HCT116 (cell line): Measurements from ENCODE around the gene UPF3A. TPM values are rescaled to one million over a fixed set of nuclear protein-coding genes. Genes with fewer than 3 reads are reported as not detected.

Experiments
- ATAC-seq: fragments of 200-7000 bp; cut with Tn5 transposase; 2 replicates; pipeline ENCODE4 v1.9.1; 2020; ENCODE audit warnings: mild to moderate bottlenecking, moderate library complexity
- BruUV-seq: library from RNA; stranded (reverse); fragments of 400-500 nt; replicated peaks from 2 replicates; lab custom pipeline; 2021; lab: Mats Ljungman, UMichigan
- CTCF ChIA-PET: fragments of 300-600 bp; sonication (Branson Sonifier 250); formaldehyde crosslinking; loops from one replicate; lab custom pipeline; 2021; ENCODE audit warnings: antibody characterized with exemption; lab: Charles Lee
- POLR2A ChIA-PET: fragments of 300-600, 350-600 bp; sonication (Branson Sonifier 250); formaldehyde crosslinking; loops from one replicate; lab custom pipeline; 2021; ENCODE audit warnings: antibody characterized with exemption; lab: Charles Lee
- RAD21 ChIA-PET, 2 experiments: fragments of 300-600 bp; sonication (Branson Sonifier 250); formaldehyde crosslinking; loops; one replicate each; lab custom pipeline; 2023; ENCODE audit warnings: low total read pairs in 2 of 2; ENCODE audit not compliant: uncharacterized antibody in 2 of 2, unreplicated experiment in 2 of 2, low non-redundant PET in 1 of 2; lab: Charles Lee
- DNase-seq: peaks from one replicate; pipeline ENCODE4 v3.0.0-alpha.2; 2010; ENCODE audit warnings: low read depth, low spot score
- H2AFZ ChIP-seq: fragments of 200-600 bp; shearing (Covaris generic), sonication (generic); 2 replicates; pipeline ENCODE4 v1.6.1; 2017; ENCODE audit warnings: low read depth, mixed run types, mixed read lengths, antibody characterized with exemption, low read length; ENCODE audit not compliant: poor library complexity, severe bottlenecking
- H3K27ac ChIP-seq: 2 replicates; pipeline ENCODE4 v1.5.1; 2012; ENCODE audit warnings: low read depth, low read length
- H3K27me3 ChIP-seq: fragments of 200-600 bp; sonication (generic); 2 replicates; pipeline ENCODE4 v1.6.1; 2016; ENCODE audit warnings: mixed run types, low read length, mixed read lengths; ENCODE audit not compliant: insufficient read depth
- H3K36me3 ChIP-seq, 2 experiments: fragments of 200-500 bp in 1 of 2; fragments of 200-600 bp in 1 of 2; sonication (Bioruptor generic) in 1 of 2; sonication (generic) in 1 of 2; 2 replicates each; pipeline versions ENCODE4 v1.5.1 to v1.6.1; 2014 to 2016; ENCODE audit warnings: low read length in 2 of 2, inconsistent platforms in 1 of 2, mixed read lengths in 1 of 2, mixed run types in 1 of 2; ENCODE audit not compliant: insufficient read depth in 2 of 2, control insufficient read depth in 1 of 2
- H3K4me1 ChIP-seq, 2 experiments: fragments of 200-600 bp in 1 of 2; sonication (generic) in 1 of 2; 2 replicates each; pipeline versions ENCODE4 v1.5.1 to v1.6.1; 2012 to 2017; ENCODE audit warnings: low read length in 2 of 2, inconsistent platforms in 1 of 2, mild to moderate bottlenecking in 1 of 2, mixed read lengths in 1 of 2, mixed run types in 1 of 2, moderate library complexity in 1 of 2; ENCODE audit not compliant: insufficient read depth in 2 of 2, control insufficient read depth in 1 of 2
- H3K4me2 ChIP-seq: fragments of 200-600 bp; sonication (generic); 2 replicates; pipeline ENCODE4 v1.6.1; 2017; ENCODE audit warnings: mixed run types, low read length, mixed read lengths
- H3K4me3 ChIP-seq, 2 experiments: fragments of 200-600 bp in 1 of 2; sonication (generic) in 1 of 2; replicated peaks in 1 of 2; 2 replicates each; pipeline ENCODE4 v1.5.1; 2011 to 2016; ENCODE audit warnings: low read length in 2 of 2, control low read depth in 1 of 2, low read depth in 1 of 2, mild to moderate bottlenecking in 1 of 2, mixed read lengths in 1 of 2, mixed run types in 1 of 2
- H3K79me2 ChIP-seq: fragments of 200-600 bp; sonication (generic); 2 replicates; pipeline ENCODE4 v1.6.1; 2017; ENCODE audit warnings: mild to moderate bottlenecking, mixed run types, low read length, moderate library complexity, mixed read lengths; ENCODE audit not compliant: insufficient read depth
- H3K9ac ChIP-seq: fragments of 200-600 bp; sonication (generic); 2 replicates; pipeline ENCODE4 v1.6.1; 2016; ENCODE audit warnings: low read length, mixed read lengths
- H3K9me2 ChIP-seq: fragments of 200-600 bp; sonication (generic), shearing (Covaris generic); 2 replicates; pipeline ENCODE4 v1.6.1; 2017; ENCODE audit warnings: mixed run types, mild to moderate bottlenecking, moderate library complexity; ENCODE audit not compliant: insufficient read depth
- H3K9me3 ChIP-seq, 2 experiments: fragments of 200-500 bp in 1 of 2; fragments of 200-600 bp in 1 of 2; sonication (Bioruptor generic) in 1 of 2; sonication (generic) in 1 of 2; 2 replicates each; pipeline ENCODE4 v1.6.1; 2014 to 2017; ENCODE audit warnings: low read length in 2 of 2, mixed read lengths in 2 of 2, inconsistent platforms in 1 of 2, low read depth in 1 of 2, mild to moderate bottlenecking in 1 of 2, mixed run types in 1 of 2, moderate library complexity in 1 of 2; ENCODE audit not compliant: control insufficient read depth in 1 of 2, insufficient read depth in 1 of 2
- H4K20me1 ChIP-seq: fragments of 200-600 bp; sonication (generic), shearing (Covaris generic); 2 replicates; pipeline ENCODE4 v1.6.1; 2017; ENCODE audit warnings: mixed run types, mild to moderate bottlenecking, moderate library complexity; ENCODE audit not compliant: insufficient read depth
- CBX3 ChIP-seq: IDR thresholded peaks from 2 replicates; pipeline ENCODE4 v1.6.1; 2012; ENCODE audit warnings: low read depth
- CEBPB ChIP-seq: IDR thresholded peaks from 2 replicates; pipeline ENCODE4 v1.6.1; 2012; ENCODE audit warnings: low read depth
- ELF1 ChIP-seq: IDR thresholded peaks from 2 replicates; pipeline ENCODE4 v1.6.1; 2012; ENCODE audit warnings: low read depth, borderline replicate concordance
- EZH2phosphoT487 ChIP-seq: fragments of 200-600 bp; IDR thresholded peaks from 2 replicates; pipeline ENCODE4 v1.6.1; 2018; ENCODE audit warnings: antibody characterized with exemption, borderline replicate concordance
- FOSL1 ChIP-seq: IDR thresholded peaks from 2 replicates; pipeline ENCODE4 v1.6.1; 2012; ENCODE audit warnings: low read depth
- JUND ChIP-seq: IDR thresholded peaks from 2 replicates; pipeline ENCODE4 v1.6.1; 2012
- RAD21 ChIP-seq: IDR thresholded peaks from 2 replicates; pipeline ENCODE4 v1.6.1; 2012; ENCODE audit warnings: low read depth, mild to moderate bottlenecking
- SIN3A ChIP-seq: IDR thresholded peaks from 2 replicates; pipeline ENCODE4 v1.6.1; 2012; ENCODE audit warnings: low read depth
- SP1 ChIP-seq: IDR thresholded peaks from 2 replicates; pipeline ENCODE4 v1.6.1; 2012; ENCODE audit warnings: low read depth
- SRF ChIP-seq: IDR thresholded peaks from 2 replicates; pipeline ENCODE4 v1.6.1; 2012; ENCODE audit warnings: low read depth
- YY1 ChIP-seq: IDR thresholded peaks from 2 replicates; pipeline ENCODE4 v1.6.1; 2011; ENCODE audit warnings: low read length, low read depth, moderate library complexity, mild to moderate bottlenecking; ENCODE audit not compliant: insufficient replicate concordance; ENCODE audit errors: extremely low read depth
- ZFX ChIP-seq: fragments of 450-650 bp; IDR thresholded peaks from 2 replicates; pipeline ENCODE4 v1.6.1; 2017
- intact Hi-C: fragments of 100-400 bp; cut with micrococcal nuclease; formaldehyde crosslinking; loops from 2 replicates; pipeline ENCODE4 v1.10.0; 2022
- total RNA-seq: library from RNA; stranded (reverse); gene quantifications from one replicate; pipeline ENCODE4 v1.2.1, GENCODE V29; 2021; ENCODE audit not compliant: unreplicated experiment
- TF ChIP-seq, protein P1 (sequence below), 3 experiments: fragments of 200-600 bp in 1 of 3; sonication (generic) in 1 of 3; IDR thresholded peaks in 2 of 3; conservative IDR thresholded peaks in 1 of 3; 2 replicates each; pipeline ENCODE4 v1.5.1; 2012 to 2017; ENCODE audit warnings: low read depth in 2 of 3, low read length in 2 of 3, antibody characterized with exemption in 1 of 3, borderline replicate concordance in 1 of 3, control low read depth in 1 of 3, mild to moderate bottlenecking in 1 of 3, mixed read lengths in 1 of 3, mixed run types in 1 of 3, moderate library complexity in 1 of 3; ENCODE audit not compliant: insufficient read depth in 1 of 3
- TF ChIP-seq, protein P2 (sequence below): IDR thresholded peaks from 2 replicates; pipeline ENCODE4 v1.6.1; 2011; ENCODE audit warnings: mild to moderate bottlenecking, low read length, moderate library complexity; ENCODE audit not compliant: insufficient replicate concordance; ENCODE audit errors: extremely low read depth

UPF3A gene
- total RNA-seq, 1 experiment from 2014 or later: 31.8 TPM

DNA sequence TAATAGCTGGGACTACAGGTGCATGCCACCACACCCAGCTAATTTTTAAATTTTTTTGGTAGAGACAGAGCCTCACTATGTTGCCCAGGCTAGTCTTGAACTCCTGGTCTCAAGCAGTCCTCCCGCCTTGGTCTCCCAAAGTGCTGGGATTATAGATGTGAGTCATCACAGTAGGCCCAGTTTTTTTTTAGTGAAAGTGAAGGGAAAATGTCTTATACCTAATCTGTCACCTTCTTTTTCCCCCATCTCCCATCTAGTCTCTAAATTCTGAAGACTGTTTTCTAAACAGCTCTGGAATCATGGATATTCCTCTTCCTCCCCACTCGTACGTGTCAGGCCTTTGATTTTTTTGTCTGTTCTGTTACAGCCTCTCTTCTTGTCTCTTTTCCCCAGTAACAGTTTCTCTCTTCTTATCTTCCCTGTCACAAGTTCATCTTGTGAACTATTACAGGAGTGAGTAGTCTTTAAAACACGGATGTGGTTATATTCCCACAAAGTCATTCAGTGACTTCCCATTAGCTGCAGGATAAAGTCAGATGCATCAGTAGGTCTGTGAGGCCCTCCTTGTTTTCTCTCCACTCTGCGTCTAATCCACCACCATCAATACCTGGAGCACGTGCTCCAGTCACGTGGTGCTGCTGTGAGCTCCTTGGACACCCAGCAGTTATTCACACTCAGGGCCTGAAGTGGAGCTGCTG is 43.8 kb upstream of the UPF3A start:
- Histone ChIP-seq H3K9me2 (no peaks in the 10 kb centered on the region), H4K20me1 (no peaks in the 10 kb centered on the region), H3K4me1 (peaks cover 2 to 11% of the 10 kb centered on the region in 2 experiments; a peak in 2 of 4 replicates), H2AFZ (no peak overlapping the region), H3K79me2 (peaks cover 28% of the 10 kb centered on the region), H3K9me3 (no peaks in the 10 kb centered on the region; a peak in 1 of 4 replicates), H3K27ac (no peak overlapping the region), H3K4me2 (no peak overlapping the region), H3K4me3 (no peak overlapping the region), H3K36me3 (peaks cover 31 to 46% of the 10 kb centered on the region in 2 experiments), H3K9ac (no peak overlapping the region), H3K27me3 (no peaks in the 10 kb centered on the region)
- intact Hi-C loops: no loop called here
- no peak for ATAC-seq
- ChIA-PET POLR2A (no interaction called here), RAD21 (no interaction called here), CTCF (no interaction called here)
- no peak for DNase-seq
- no TSS peak for BruUV-seq
- no peak for TF ChIP-seq JUND
- TF ChIP-seq CEBPB: no peak
- no peak for TF ChIP-seq FOSL1

DNA sequence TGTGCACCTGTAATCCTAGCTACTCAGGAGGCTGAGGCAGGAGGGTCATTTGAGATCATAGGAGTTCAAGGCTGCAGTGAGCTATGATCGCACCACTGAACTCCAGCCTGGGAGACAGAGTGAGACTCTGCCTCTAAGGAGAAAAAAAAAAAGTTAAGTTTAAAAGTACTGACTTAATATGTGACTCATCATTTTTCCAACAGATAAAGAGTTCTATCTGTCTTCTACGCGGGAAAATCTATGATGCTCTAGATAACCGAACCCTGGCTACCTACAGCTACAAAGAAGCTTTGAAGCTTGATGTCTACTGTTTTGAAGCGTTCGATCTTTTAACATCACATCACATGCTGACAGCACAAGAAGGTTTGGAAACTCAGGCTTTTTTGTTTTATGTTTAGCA is 39.5 kb upstream of the UPF3A start:
- no peak for DNase-seq
- RAD21 ChIA-PET: no interaction called here
- H2AFZ ChIP-seq: no peak overlapping the region
- H3K79me2 ChIP-seq: peaks cover 7% of the 10 kb centered on the region
- ATAC-seq: no peak
- intact Hi-C loops: no loop called here
- POLR2A ChIA-PET: no interaction called here
- no peaks in the 10 kb centered on the region for H3K9me2 ChIP-seq
- peaks cover 7% of the 10 kb centered on the region; the same call in 1 of the 2 replicates for H4K20me1 ChIP-seq
- TF ChIP-seq CEBPB (no peak), ELF1 (no peak), JUND (no peak), YY1 (no peak), SP1 (no peak), FOSL1 (no peak), SIN3A (no peak), ZFX (no peak), RAD21 (no peak), EZH2phosphoT487 (no peak), CBX3 (no peak), SRF (no peak)
- TF ChIP-seq, protein P1, sequence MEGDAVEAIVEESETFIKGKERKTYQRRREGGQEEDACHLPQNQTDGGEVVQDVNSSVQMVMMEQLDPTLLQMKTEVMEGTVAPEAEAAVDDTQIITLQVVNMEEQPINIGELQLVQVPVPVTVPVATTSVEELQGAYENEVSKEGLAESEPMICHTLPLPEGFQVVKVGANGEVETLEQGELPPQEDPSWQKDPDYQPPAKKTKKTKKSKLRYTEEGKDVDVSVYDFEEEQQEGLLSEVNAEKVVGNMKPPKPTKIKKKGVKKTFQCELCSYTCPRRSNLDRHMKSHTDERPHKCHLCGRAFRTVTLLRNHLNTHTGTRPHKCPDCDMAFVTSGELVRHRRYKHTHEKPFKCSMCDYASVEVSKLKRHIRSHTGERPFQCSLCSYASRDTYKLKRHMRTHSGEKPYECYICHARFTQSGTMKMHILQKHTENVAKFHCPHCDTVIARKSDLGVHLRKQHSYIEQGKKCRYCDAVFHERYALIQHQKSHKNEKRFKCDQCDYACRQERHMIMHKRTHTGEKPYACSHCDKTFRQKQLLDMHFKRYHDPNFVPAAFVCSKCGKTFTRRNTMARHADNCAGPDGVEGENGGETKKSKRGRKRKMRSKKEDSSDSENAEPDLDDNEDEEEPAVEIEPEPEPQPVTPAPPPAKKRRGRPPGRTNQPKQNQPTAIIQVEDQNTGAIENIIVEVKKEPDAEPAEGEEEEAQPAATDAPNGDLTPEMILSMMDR (IDR thresholded peaks at IDR 0.05 in 2 of 3, conservative IDR thresholded peaks at IDR 0.05 in 1 of 3; ENCODE audit: borderline replicate concordance in 1 of 3, insufficient read depth in 1 of 3, low read depth in 2 of 3, low read length in 2 of 3): no peak
- TF ChIP-seq, protein P2, sequence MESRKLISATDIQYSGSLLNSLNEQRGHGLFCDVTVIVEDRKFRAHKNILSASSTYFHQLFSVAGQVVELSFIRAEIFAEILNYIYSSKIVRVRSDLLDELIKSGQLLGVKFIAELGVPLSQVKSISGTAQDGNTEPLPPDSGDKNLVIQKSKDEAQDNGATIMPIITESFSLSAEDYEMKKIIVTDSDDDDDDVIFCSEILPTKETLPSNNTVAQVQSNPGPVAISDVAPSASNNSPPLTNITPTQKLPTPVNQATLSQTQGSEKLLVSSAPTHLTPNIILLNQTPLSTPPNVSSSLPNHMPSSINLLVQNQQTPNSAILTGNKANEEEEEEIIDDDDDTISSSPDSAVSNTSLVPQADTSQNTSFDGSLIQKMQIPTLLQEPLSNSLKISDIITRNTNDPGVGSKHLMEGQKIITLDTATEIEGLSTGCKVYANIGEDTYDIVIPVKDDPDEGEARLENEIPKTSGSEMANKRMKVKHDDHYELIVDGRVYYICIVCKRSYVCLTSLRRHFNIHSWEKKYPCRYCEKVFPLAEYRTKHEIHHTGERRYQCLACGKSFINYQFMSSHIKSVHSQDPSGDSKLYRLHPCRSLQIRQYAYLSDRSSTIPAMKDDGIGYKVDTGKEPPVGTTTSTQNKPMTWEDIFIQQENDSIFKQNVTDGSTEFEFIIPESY: no peak
- no peak overlapping the region for H3K9ac ChIP-seq
- no peaks in the 10 kb centered on the region for H3K4me1 ChIP-seq
- H3K9me3 ChIP-seq: no peaks in the 10 kb centered on the region
- no peak overlapping the region for H3K27ac ChIP-seq
- peaks cover 71 to 85% of the 10 kb centered on the region in 2 experiments for H3K36me3 ChIP-seq
- no peak overlapping the region for H3K4me2 ChIP-seq
- no peaks in the 10 kb centered on the region for H3K27me3 ChIP-seq
- BruUV-seq: no TSS peak
- no peak overlapping the region for H3K4me3 ChIP-seq
- CTCF ChIA-PET: no interaction called here
